NB4 (cell line): ENCODE measurements around the gene PC.

Source experiments
- DNase-seq: peaks from one replicate; pipeline ENCODE4 v3.0.0; 2010; ENCODE audit warnings: low read depth
- H3K4me3 ChIP-seq: one replicate; pipeline ENCODE4 v1.5.1; 2011; ENCODE audit warnings: mild to moderate bottlenecking, low read depth, low read length, moderate library complexity
- MYC ChIP-seq: IDR thresholded peaks from 2 replicates; pipeline ENCODE4 v1.6.1; 2011; ENCODE audit warnings: low read depth, low read length
- POLR2A ChIP-seq: IDR thresholded peaks from 2 replicates; pipeline ENCODE4 v1.6.1; 2011; ENCODE audit warnings: mild to moderate bottlenecking; ENCODE audit not compliant: insufficient read length; ENCODE audit errors: extremely low read depth
- TF ChIP-seq, protein P1 (sequence below): IDR thresholded peaks from one replicate; pipeline ENCODE4 v1.5.1; 2012; ENCODE audit warnings: low read depth, low read length
- TF ChIP-seq, protein P2 (sequence below): IDR thresholded peaks from 2 replicates; pipeline ENCODE4 v1.6.1; 2011; ENCODE audit warnings: low read depth, low read length

PC gene

GRCh38 chr11:66904055-66904454 lies 54.1 kb downstream of the PC start:
- no peak for DNase-seq
- H3K4me3 ChIP-seq: no peak overlapping the region
- TF ChIP-seq MYC: no peak
- TF ChIP-seq, protein P1, sequence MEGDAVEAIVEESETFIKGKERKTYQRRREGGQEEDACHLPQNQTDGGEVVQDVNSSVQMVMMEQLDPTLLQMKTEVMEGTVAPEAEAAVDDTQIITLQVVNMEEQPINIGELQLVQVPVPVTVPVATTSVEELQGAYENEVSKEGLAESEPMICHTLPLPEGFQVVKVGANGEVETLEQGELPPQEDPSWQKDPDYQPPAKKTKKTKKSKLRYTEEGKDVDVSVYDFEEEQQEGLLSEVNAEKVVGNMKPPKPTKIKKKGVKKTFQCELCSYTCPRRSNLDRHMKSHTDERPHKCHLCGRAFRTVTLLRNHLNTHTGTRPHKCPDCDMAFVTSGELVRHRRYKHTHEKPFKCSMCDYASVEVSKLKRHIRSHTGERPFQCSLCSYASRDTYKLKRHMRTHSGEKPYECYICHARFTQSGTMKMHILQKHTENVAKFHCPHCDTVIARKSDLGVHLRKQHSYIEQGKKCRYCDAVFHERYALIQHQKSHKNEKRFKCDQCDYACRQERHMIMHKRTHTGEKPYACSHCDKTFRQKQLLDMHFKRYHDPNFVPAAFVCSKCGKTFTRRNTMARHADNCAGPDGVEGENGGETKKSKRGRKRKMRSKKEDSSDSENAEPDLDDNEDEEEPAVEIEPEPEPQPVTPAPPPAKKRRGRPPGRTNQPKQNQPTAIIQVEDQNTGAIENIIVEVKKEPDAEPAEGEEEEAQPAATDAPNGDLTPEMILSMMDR: no peak
- TF ChIP-seq POLR2A: no peak
- TF ChIP-seq, protein P2, sequence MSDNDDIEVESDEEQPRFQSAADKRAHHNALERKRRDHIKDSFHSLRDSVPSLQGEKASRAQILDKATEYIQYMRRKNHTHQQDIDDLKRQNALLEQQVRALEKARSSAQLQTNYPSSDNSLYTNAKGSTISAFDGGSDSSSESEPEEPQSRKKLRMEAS: no peak

GRCh38 chr11:66902486-66903177 lies 55.6 kb downstream of the PC start:
- H3K4me3 ChIP-seq: no peak overlapping the region
- DNase-seq: no peak
- no peak for TF ChIP-seq MYC
- TF ChIP-seq, protein P1: no peak
- no peak for TF ChIP-seq POLR2A
- TF ChIP-seq, protein P2: no peak

DNA sequence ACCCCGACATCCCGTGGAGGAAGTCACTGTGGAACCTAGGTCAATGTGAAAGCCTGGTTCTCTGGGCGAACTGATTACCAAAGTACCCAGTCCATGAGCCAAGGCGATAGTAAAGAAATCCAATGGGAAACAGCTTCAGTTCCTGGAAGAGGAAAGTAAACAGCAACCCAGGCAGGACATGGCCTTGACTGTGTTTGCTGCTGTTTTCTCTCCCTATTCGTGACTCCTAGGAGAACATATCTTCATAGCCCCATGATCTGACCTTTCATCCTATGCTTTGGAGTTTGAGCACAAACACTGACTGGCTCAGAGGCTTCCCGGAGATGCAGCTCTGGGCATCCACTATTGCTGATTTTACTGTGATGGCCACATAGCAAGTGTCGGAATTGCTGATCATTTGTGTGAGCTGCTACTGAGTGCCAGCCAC lies 56.2 kb downstream of the PC start:
- no peak overlapping the region for H3K4me3 ChIP-seq
- TF ChIP-seq, protein P2: no peak
- TF ChIP-seq, protein P1: no peak
- TF ChIP-seq MYC (no peak), POLR2A (no peak)
- no peak for DNase-seq

GRCh38 chr11:66894141-66894540 lies 64.0 kb downstream of the PC start:
- no peak for DNase-seq
- no peak overlapping the region for H3K4me3 ChIP-seq
- TF ChIP-seq MYC (no peak), POLR2A (no peak)
- TF ChIP-seq, protein P2: no peak
- TF ChIP-seq, protein P1: no peak

DNA sequence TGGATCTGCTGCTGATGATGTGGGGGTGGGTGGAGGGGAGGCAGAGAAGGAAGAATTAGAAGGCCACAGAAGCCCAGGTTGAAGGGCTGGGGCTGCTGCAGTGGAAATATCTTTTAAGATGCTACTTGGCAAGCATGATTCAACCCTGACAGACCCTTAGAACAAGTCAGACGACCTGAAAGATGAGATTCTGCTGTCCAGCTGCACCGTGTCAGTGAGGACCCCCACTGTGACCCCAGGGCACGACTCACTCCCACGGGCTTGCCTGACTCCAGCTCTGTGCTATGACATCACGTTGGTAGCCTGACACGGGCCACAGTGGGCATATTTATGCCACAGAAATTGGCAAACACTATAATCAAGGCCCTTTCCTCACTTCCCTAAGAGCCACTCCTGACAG lies 65.3 kb downstream of the PC start:
- TF ChIP-seq, protein P1: no peak
- TF ChIP-seq MYC (no peak), POLR2A (no peak)
- TF ChIP-seq, protein P2: no peak
- no peak for DNase-seq
- no peak overlapping the region for H3K4me3 ChIP-seq
